Thyroid gland (tissue), 4 donors: ENCODE results near the gene COG2.

Experiments used
- CTCF ChIP-seq, 6 experiments: fragments of 200-600 bp in 3 of 6; fragments of 450-650 bp in 3 of 6; sonication (generic) in 3 of 6; IDR thresholded peaks; one replicate each; pipeline ENCODE4 v1.5.1; 2016 to 2019; ENCODE audit warnings: antibody characterized with exemption in 6 of 6, mild to moderate bottlenecking in 2 of 6, inconsistent platforms in 1 of 6, moderate library complexity in 1 of 6
- POLR2A ChIP-seq, 2 donors: fragments of 450-650 bp; IDR thresholded peaks; one replicate each; pipeline ENCODE4 v1.6.1; 2017; ENCODE audit warnings: antibody characterized with exemption in 2 of 2, mild to moderate bottlenecking in 2 of 2, moderate library complexity in 1 of 2

GRCh38 chr1:230693777-230694176, 51.5 kb downstream of the COG2 start:
- TF ChIP-seq CTCF (IDR thresholded peaks at IDR 0.05): no peak
- no peak for TF ChIP-seq POLR2A (IDR thresholded peaks at IDR 0.05)
